Progenitor cell of endocrine pancreas (in vitro differentiated cells): ENCODE data around the gene TLR9. TPM values are rescaled to one million over a fixed set of nuclear protein-coding genes. Genes with fewer than 3 reads are reported as not detected.

ENCODE experiments used
- DNase-seq: peaks from one replicate; pipeline ENCODE4 v3.0.0; 2021; ENCODE audit warnings: low spot score; ENCODE audit not compliant: unreplicated experiment
- H3K27ac Mint-ChIP-seq: 2 replicates; pipeline ENCODE4 v1.8.0; 2021; ENCODE audit warnings: mild to moderate bottlenecking, moderate library complexity, mixed read lengths
- H3K27me3 Mint-ChIP-seq: 2 replicates; pipeline ENCODE4 v1.8.0; 2021; ENCODE audit warnings: mixed read lengths
- H3K36me3 Mint-ChIP-seq: 2 replicates; pipeline ENCODE4 v1.8.0; 2022; ENCODE audit warnings: mixed read lengths; ENCODE audit not compliant: insufficient read depth
- H3K4me1 Mint-ChIP-seq: 2 replicates; pipeline ENCODE4 v1.8.0; 2021; ENCODE audit warnings: low read depth, mixed read lengths
- H3K4me3 Mint-ChIP-seq: 2 replicates; pipeline ENCODE4 v1.8.0; 2021; ENCODE audit warnings: low read depth, mild to moderate bottlenecking, moderate library complexity, mixed read lengths
- H3K9me3 Mint-ChIP-seq: 2 replicates; pipeline ENCODE4 v1.8.0; 2021; ENCODE audit warnings: low read depth, mixed read lengths
- total RNA-seq: library from RNA; stranded (reverse); gene quantifications from 2 replicates; pipeline ENCODE4 v1.2.1, GENCODE V29; 2021
- TF ChIP-seq, protein P1 (sequence below): fragments of 200-600 bp; sonication (generic); IDR thresholded peaks from one replicate; pipeline ENCODE4 v1.5.0; 2021; ENCODE audit warnings: antibody characterized with exemption, mild to moderate bottlenecking; ENCODE audit not compliant: unreplicated experiment

TLR9 gene
- total RNA-seq, 1 donor from 2014 or later = not detected

DNA sequence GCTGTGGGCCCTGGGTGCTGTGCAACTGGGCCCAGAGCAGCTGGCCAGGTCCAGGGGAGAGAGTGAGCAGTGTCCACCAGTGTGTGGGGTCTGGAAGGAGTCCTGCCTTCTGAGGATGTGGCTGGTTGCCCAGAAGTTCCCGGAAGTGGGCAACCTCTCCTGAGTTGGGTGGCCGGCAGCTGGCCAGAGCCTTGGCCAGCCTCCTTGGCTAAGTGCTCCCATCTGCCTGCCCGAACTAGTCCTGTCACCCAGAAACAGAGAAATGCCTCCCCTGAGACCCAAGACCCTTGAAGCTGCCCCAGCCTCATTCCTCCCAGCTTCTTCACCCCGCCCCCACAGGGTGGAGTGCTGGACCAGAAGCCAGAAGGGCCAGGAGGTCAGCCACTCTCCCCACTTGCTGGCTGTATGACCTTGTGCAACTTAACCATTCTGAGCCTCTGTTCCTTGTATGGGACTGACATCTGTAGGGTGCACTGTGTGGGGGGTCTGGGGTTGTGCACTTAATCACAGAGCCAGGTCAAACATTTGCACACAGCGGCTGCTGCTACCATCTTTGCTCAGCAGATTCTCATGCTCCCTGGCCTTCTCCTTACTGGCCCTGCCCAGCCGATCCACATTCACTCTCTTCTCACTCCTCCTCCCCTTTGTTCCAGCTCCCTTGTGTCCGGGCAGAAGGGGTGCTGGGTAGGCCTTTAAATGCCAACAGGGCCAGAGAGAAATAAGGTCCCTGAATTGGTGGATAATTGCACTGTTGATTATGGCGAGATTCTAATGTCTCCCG lies 35.0 kb downstream of the TLR9 start:
- no peaks in the 10 kb centered on the region for H3K9me3 Mint-ChIP-seq
- TF ChIP-seq, protein P1, sequence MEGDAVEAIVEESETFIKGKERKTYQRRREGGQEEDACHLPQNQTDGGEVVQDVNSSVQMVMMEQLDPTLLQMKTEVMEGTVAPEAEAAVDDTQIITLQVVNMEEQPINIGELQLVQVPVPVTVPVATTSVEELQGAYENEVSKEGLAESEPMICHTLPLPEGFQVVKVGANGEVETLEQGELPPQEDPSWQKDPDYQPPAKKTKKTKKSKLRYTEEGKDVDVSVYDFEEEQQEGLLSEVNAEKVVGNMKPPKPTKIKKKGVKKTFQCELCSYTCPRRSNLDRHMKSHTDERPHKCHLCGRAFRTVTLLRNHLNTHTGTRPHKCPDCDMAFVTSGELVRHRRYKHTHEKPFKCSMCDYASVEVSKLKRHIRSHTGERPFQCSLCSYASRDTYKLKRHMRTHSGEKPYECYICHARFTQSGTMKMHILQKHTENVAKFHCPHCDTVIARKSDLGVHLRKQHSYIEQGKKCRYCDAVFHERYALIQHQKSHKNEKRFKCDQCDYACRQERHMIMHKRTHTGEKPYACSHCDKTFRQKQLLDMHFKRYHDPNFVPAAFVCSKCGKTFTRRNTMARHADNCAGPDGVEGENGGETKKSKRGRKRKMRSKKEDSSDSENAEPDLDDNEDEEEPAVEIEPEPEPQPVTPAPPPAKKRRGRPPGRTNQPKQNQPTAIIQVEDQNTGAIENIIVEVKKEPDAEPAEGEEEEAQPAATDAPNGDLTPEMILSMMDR = no peak
- no peaks in the 10 kb centered on the region for H3K36me3 Mint-ChIP-seq
- no peaks in the 10 kb centered on the region for H3K27me3 Mint-ChIP-seq
- H3K4me3 Mint-ChIP-seq = no peak overlapping the region
- DNase-seq = no peak
- peaks cover 9% of the 10 kb centered on the region for H3K4me1 Mint-ChIP-seq
- H3K27ac Mint-ChIP-seq = no peak overlapping the region

DNA sequence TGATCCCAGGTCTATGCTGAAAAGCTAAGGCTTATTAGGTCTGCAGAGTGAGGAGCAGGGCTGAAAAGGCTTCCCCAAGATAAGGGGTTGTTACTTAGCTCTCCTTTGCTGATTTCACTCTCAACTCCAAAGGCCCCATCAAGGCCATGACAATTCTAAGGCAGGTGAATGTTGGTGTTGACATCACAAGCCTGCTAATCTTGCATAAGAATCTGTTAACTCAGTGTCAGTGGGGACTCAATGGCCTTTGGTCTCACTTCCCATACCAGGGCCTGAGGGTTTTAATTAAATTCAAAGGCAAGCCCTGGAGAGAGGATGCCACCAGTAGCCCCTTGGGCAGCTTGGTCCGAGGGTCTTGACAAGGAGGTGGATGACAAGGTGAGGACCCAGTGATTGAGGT lies 36.9 kb downstream of the TLR9 start:
- no peaks in the 10 kb centered on the region for H3K36me3 Mint-ChIP-seq
- no peak for DNase-seq
- no peaks in the 10 kb centered on the region for H3K9me3 Mint-ChIP-seq
- H3K4me3 Mint-ChIP-seq = no peak overlapping the region
- TF ChIP-seq, protein P1 = no peak
- H3K4me1 Mint-ChIP-seq = peaks cover 17% of the 10 kb centered on the region
- H3K27ac Mint-ChIP-seq = no peak overlapping the region
- H3K27me3 Mint-ChIP-seq = no peaks in the 10 kb centered on the region

DNA sequence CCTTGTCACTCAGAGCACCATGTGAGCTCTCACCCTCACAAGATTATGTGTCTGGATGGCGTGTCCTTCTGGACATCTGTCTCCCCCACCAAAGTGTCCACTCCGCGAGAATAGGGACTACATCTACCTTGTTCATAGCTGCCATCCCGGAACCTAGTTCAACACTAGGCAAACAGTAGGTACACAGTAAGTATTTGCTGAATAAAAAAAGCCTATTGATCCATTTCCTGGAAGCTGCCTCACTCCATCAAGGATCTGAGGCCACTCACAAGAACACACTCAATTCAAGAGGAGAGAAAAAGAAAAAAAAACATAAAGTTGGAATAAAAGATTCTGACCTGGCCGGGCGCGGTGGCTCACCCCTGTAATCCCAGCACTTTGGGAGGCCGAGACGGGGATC lies 38.7 kb downstream of the TLR9 start:
- H3K27me3 Mint-ChIP-seq = no peaks in the 10 kb centered on the region
- TF ChIP-seq, protein P1 = no peak
- no peak for DNase-seq
- H3K4me1 Mint-ChIP-seq = peaks cover 25% of the 10 kb centered on the region
- H3K4me3 Mint-ChIP-seq = no peak overlapping the region
- no peaks in the 10 kb centered on the region for H3K9me3 Mint-ChIP-seq
- no peak overlapping the region for H3K27ac Mint-ChIP-seq
- no peaks in the 10 kb centered on the region for H3K36me3 Mint-ChIP-seq

DNA sequence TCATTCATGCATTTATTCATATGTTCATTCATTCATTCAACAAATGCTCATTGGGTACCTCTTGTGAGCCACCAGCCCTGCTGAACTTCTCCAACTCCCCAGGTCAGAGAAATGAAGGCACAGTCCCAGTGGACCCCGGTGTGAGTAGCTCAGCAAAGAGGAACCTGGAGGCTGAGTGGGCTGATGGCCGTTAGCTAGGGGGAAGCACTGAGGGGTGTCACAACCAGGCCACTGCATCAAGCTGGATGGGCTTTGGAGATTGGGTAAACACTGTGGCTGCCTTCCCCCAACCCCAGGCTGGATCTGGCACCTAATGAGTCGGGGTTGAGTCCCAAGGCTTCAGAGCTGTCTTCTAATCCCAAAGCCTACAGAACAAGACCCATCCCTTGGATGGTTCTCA lies 39.6 kb downstream of the TLR9 start:
- Mint-ChIP-seq H3K27ac (no peak overlapping the region), H3K9me3 (no peaks in the 10 kb centered on the region), H3K4me3 (no peak overlapping the region), H3K27me3 (no peaks in the 10 kb centered on the region), H3K4me1 (peaks cover 25% of the 10 kb centered on the region), H3K36me3 (no peaks in the 10 kb centered on the region)
- no peak for DNase-seq
- TF ChIP-seq, protein P1 = no peak

DNA sequence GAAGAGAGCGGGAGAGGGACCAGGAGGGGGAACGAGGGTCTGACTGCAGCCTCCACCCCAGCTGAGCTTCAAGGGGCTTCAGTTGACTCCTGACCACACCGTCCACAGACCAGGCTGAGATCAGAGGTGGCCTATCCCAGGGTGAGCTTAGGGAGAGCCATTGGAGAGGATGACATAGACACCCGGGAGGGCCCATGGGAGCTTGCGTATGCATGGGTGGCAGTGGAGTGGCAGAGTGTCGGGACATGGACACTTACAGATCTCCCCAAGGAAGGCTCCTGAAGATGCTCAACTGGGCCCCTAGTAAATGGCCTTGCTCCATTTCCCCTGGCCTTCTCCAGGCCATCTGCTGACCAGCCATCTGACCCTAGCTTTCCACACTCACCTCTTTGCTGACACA lies 40.1 kb downstream of the TLR9 start:
- H3K27ac Mint-ChIP-seq = no peak overlapping the region
- no peaks in the 10 kb centered on the region for H3K9me3 Mint-ChIP-seq
- H3K4me1 Mint-ChIP-seq = peaks cover 23% of the 10 kb centered on the region
- H3K27me3 Mint-ChIP-seq = no peaks in the 10 kb centered on the region
- DNase-seq = no peak
- H3K4me3 Mint-ChIP-seq = no peak overlapping the region
- H3K36me3 Mint-ChIP-seq = no peaks in the 10 kb centered on the region
- TF ChIP-seq, protein P1 = no peak
